Activated T-cell treated with anti-CD3 and anti-CD28 coated beads, Interleukin-2, amount 50 U/mL, for 48 hours (primary cell): ENCODE data around the gene UBE2H.

Experiments
- DNase-seq, 2 experiments: peaks; one replicate each; pipeline ENCODE4 v3.0.0-alpha.2; 2020

UBE2H gene

GRCh38 chr7:129950191-129950932 is 2.4 kb downstream of the UBE2H start:
- DNase-seq: no peak

- peak; percentile 37 to 46 for DNase-seq
These were observed 3.2 kb downstream of the UBE2H start for GRCh38 chr7:129949292-129950133.

DNA sequence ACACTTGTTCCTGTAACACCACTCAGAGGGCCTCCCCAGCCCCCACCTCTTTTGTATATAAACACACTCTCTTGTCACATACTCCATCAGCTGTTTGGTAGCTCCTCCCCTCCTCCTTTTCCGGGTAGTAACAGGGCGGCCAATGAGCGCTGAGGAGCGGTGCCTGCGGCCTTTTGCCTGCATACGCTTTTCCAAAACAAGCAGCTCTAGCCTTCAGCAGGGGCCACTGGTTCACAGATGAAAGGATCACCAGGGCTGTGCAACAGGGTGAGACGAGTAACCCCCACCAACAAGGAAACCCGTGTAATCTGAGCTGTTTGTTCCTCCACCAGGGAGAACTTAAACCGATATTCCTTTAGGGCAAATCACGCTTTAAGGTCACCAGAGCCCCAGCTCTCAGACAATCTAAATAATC is 3.9 kb downstream of the UBE2H start:
- DNase-seq: peak; percentile 78 to 82

DNA sequence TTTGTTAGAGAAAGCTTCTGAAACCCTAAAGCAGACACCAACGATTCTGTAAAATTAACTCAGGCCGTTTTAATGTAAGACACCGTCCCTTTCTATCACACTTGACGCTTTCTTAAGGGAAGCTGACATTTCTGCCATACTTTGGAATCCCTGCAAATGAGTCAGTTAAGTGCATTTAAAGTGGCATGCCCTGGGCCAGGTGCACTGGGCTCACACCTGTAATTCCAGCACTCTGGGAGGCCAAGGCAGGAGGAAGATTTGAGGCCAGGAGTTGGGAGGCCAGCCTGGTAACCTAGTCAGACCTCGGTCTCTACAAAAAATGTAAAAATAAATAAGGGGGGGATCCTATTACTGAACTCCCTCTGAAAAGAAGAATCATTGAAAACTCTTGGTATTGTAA is 4.4 kb downstream of the UBE2H start:
- no peak for DNase-seq

DNA sequence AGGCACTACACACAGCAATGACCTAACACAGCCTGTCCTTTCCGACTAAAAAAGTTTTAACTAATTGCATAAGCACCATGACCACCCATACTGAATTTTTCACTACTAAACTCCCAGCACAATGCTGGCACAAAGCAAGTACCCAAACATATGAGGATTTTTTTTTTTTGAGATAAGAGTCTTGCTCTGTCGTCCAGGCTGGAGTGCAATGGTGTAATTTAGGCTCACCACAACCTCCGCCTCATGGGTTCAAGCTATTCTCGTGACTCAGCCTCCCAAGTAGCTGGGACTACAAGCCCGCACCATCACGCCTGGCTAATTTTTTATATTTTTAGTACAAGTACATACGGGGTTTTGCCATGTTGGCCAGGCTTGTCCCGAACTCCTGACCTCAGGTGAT is 5.1 kb downstream of the UBE2H start:
- no peak for DNase-seq

GRCh38 chr7:129947049-129947448 is 5.7 kb downstream of the UBE2H start:
- no peak for DNase-seq

GRCh38 chr7:129946282-129946681 is 6.5 kb downstream of the UBE2H start:
- DNase-seq: no peak

DNA sequence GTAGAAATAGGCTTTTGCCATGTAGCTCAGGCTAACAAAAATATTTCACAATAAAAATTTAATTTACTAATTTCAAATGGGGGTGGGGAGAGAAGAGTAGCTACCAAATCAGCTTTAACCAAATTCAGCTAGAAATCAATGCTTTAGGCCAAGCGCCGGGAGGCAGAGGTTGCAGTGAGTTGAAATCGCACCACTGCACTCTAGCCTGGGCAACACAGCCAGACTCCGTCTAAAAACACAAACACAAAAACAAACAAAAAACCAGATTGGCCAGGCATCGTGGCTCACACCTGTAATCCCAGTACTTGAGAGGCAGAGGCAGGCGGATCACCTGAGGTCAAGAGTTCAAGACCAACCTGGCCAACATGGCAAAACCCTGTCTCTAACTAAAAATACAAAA is 9.4 kb downstream of the UBE2H start:
- DNase-seq: no peak

DNA sequence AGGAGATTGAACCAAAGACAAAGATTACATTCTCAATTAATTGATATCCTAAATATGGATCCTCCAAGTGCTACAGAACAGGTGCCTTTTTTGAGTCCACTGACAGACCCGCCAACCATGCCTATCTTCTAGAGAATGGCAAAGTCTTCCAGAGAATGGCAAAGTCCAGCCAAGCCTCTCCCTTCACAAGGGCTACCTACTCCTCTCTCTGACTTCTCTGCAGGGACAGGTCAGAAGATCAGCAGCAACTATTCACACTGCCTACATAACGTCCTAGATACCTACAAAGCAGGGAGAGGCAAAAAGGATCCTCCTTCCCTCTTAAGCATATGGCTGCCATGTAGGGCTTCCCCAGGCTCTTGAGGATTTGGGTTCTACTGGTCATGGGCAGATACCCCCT is 12.4 kb downstream of the UBE2H start:
- DNase-seq: no peak

DNA sequence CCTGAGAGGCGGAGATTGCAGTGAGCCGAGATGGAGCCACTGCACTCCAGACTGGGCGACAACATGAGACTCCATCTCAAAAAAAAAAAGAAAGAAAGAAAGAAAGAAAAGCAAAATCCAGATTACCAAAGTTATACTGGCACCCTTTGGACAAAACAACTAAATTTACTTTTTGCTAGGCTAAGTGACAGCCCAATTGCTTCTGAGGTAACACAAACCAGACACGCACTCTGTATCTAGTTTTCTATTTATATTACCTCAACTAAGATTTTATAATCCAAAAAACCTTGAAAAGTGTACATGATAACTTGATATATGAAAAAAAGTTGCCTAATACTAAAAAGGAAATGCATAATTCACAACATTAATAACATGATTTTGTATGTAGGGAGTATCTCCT is 12.9 kb downstream of the UBE2H start:
- DNase-seq: no peak

DNA sequence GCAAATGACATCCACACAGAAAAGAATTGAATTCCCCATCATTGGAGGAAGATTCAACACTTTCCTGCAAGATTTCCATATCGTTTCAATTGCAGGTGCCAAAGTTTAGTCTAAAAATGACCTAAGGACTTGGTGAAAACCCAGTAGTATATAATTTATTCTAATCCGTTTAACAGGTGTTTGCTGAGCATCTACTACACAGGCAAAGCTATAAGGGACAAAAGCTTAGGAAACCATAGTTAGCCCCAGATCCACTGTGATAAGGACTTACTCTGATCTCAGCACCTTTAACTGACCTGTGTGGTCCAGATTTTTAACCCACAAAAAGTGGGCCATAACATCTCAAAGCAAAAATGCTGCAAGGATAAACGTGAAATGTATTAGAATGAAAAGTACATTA is 19.1 kb downstream of the UBE2H start:
- no peak for DNase-seq

DNA sequence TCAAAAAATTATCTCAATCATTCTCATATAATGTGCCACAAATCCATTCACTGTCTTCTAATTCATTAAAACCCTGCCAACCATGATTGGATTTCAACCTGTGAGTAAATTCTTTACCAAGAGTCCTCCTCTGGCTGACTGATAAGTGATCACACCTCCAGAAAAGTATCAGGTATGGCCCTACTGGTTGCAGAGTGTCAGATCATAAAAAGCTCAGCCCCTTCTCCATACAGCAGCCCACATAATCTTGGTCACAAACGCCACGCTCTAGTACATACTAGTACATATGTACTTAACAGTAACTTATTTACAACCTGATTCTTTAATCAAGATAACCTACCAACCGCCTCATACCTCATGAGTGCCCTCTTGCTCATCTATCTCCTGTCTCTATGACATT is 26.1 kb downstream of the UBE2H start:
- DNase-seq: no peak

DNA sequence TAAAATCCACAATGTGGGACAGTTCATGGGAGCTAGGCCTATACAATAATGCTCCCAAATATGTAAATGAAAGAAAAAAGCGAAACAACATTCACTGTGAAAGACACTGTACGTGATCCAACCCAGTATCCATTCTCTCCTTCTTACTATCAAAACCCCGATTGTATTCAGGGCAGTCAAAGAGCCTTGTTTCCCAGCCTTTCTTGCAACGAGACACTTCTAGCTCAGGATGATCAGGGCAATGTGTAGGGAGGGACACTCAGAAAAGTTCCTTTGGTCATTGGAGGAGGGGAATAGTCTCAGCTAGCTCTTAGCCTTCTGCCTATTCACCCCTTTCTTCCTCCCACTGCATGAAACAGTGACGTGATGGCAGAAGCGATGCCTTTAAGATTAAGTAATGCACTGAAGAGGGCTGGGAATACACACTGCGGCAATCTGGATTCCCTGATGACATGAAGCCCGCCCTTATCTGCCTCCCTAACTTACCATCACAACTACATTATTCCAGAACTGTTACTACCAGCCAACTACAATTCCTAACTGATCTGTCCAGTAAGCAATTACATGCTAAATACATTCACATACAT is 27.3 kb downstream of the UBE2H start:
- no peak for DNase-seq

- no peak for DNase-seq
These were observed 28.2 kb downstream of the UBE2H start for GRCh38 chr7:129924602-129925001.

DNA sequence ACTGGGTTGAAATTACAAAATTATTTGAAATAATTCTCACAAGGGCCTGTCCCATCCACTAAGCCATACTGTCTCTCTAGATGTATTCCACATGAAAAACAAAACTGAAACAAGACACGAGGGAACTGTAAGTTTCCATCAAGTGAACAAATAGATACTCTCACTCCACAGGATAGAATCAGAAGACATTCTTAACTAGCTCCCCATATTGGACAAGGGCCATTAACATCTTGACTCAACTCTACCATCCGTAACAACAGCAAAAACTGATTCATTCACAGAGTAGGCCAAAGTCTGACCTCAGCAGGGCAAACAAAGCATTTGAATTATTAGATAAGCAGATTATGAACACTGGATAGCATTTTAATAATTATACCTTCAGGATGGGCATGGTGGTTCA is 29.1 kb downstream of the UBE2H start:
- no peak for DNase-seq

- no peak for DNase-seq
These were observed 33.3 kb downstream of the UBE2H start for GRCh38 chr7:129919492-129919891.

DNA sequence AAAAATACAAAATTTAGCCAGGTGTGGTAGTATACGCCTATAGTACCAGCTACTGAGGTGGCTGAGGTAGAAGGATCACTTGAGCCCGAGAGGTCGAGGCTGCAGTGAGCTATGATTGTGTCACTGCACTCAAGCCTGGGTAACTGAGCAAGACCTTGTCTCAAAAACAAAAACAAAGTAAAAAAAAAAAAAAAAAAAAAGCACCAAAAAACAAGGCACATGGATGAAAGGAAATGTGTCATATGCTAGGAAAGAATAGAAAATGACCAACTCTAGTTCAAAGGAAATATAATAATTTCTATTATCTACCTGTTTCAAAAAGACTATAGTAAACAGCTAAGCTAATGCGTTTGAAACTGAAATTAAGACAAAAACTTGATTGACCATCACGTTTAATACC is 33.8 kb downstream of the UBE2H start:
- no peak for DNase-seq

DNA sequence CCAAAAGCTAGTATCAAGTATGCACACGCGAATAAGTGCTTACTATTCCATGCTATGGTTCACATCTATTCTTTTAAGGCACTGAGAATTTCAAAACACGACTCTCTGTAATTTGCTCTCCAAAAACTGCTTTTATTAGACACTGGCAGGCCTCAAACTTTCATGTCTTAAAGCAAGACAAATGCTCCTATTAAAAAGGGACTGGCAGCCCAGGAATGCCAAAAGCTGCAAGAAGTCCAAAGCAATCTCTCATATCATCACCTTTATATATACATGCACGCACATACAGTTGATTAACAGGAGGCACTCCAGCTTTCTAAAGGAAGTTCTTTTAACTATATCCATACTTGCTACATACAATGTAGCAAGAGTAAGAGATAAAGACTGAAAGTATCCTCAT is 34.8 kb downstream of the UBE2H start:
- no peak for DNase-seq

DNA sequence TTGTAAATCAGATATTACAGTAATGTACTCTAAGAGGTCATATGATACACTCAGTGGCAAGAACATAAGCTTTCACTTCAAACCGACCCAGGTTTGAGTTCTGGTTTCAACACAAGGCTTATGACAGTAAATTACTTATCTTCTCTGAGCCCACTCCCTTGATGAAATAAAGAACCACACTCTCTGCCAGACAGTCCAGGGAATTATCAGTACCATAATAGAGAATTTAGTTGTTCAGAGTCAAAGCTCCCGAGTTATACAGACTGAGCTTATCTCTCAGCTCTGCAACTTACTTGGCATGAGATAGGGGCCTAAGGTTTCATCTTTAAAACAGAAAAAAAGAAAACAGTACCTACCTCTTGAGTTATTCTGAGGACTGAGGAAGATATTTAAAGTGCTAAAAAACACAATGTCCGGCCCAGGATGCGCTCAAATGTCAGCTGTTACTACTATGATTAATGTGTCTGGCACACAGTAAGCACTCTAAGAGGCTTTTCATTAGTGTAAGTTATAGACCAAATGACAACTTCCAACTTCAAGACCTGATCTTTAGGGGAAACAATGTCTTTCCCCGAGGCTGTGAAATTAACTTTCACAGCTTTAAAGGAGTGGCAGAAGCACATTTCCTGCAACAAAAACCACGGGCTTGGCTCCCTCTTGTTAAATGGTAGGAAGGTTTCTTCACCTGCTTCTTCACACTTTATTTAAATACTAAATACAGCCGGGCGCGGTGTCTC is 38.1 kb downstream of the UBE2H start:
- DNase-seq: no peak

DNA sequence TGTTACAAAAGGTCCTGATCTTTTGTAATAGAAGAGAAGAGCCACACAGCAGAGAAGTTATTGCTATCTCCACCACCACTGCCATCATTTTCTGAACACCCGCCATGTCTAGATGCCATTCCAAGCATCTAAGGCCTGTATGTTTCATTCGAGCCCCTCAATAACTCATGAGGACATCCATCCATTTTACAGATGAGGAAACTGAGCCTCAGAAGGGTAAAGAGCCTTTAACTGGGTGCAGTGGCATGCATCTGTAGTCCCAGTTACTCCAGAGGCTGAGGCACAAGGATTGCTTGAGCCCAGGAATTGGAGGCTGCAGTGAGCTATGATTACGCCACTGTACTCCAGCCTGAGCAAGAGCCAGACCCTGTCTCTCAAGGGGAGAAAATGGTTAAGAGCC is 39.3 kb downstream of the UBE2H start:
- no peak for DNase-seq

GRCh38 chr7:129911790-129912189 is 41.0 kb downstream of the UBE2H start:
- no peak for DNase-seq

GRCh38 chr7:129909669-129910068 is 43.1 kb downstream of the UBE2H start:
- no peak for DNase-seq

DNA sequence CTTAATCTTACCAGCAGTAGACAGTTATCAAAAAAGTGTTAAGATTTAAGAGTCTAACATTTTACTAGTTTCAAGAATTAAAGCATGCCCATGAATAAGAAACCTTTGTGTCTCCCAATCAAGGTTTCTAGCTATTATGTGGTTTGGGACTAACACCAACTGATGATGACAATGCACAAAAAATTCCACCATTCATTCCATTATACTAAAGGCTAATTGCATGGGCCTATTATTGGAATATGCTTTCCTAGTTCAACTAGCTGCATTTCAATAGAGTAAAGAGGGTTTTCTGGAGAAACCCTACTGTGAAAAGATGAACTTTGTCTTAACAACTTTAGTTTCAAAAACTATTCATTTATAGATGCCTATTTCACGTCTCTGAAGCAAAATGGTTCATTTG is 44.6 kb downstream of the UBE2H start:
- no peak for DNase-seq
